PC-9 (cell line): ENCODE data around the gene RAET1L. TPM values are rescaled to one million over a fixed set of nuclear protein-coding genes. Genes with fewer than 3 reads are reported as not detected.

ENCODE experiments used
- BruUV-seq: library from RNA; stranded (reverse); fragments of 400-500 nt; replicated peaks from 2 replicates; lab custom pipeline; 2021; lab: Mats Ljungman, UMichigan
- CTCF ChIA-PET: fragments of 300-600 bp; sonication (Branson Sonifier 250); formaldehyde crosslinking; loops from one replicate; lab custom pipeline; 2022; ENCODE audit warnings: antibody characterized with exemption; lab: Charles Lee
- POLR2A ChIA-PET: fragments of 300-600 bp; sonication (Branson Sonifier 250); formaldehyde crosslinking; loops from one replicate; lab custom pipeline; 2022; ENCODE audit warnings: antibody characterized with exemption; ENCODE audit not compliant: unreplicated experiment; lab: Charles Lee
- DNase-seq, 2 experiments: peaks; one replicate each; pipeline versions ENCODE4 v3.0.0 to v3.0.0-alpha.2; 2015 to 2022; ENCODE audit warnings: mixed read lengths in 1 of 2
- H2AFZ ChIP-seq: fragments of 200-600 bp; sonication (generic); 2 replicates; pipeline ENCODE4 v1.8.1; 2017; ENCODE audit warnings: antibody characterized with exemption
- H3F3A ChIP-seq: fragments of 200-600 bp; sonication (generic); 2 replicates; pipeline ENCODE4 v1.8.1; 2017; ENCODE audit warnings: antibody characterized with exemption, mild to moderate bottlenecking, low read depth; ENCODE audit not compliant: insufficient read depth
- H3K27ac ChIP-seq: fragments of 200-600 bp; sonication (generic); 2 replicates; pipeline ENCODE4 v1.6.1; 2016; ENCODE audit warnings: mixed run types
- H3K27me3 ChIP-seq: fragments of 200-600 bp; sonication (generic); 2 replicates; pipeline ENCODE4 v1.6.1; 2016; ENCODE audit warnings: low read depth, mixed run types; ENCODE audit not compliant: insufficient read depth
- H3K36me3 ChIP-seq: fragments of 200-600 bp; sonication (generic); 2 replicates; pipeline ENCODE4 v1.6.1; 2016; ENCODE audit warnings: low read depth, mixed run types
- H3K4me1 ChIP-seq: fragments of 200-600 bp; sonication (generic); replicated peaks from 2 replicates; pipeline ENCODE4 v1.6.1; 2016; ENCODE audit warnings: mixed run types; ENCODE audit not compliant: insufficient read depth
- H3K4me2 ChIP-seq: fragments of 200-600 bp; sonication (generic); 2 replicates; pipeline ENCODE4 v1.6.1; 2017; ENCODE audit warnings: mixed run types
- H3K4me3 ChIP-seq: fragments of 200-600 bp; sonication (generic); 2 replicates; pipeline ENCODE4 v1.6.1; 2016; ENCODE audit warnings: mixed run types
- H3K79me2 ChIP-seq: fragments of 200-600 bp; sonication (generic); 2 replicates; pipeline ENCODE4 v1.6.1; 2017; ENCODE audit warnings: low read depth, mixed run types
- H3K9me2 ChIP-seq: fragments of 200-600 bp; sonication (generic); 2 replicates; pipeline ENCODE4 v1.8.1; 2017; ENCODE audit warnings: mild to moderate bottlenecking; ENCODE audit not compliant: insufficient read depth
- H3K9me3 ChIP-seq: fragments of 200-600 bp; sonication (generic); 2 replicates; pipeline ENCODE4 v1.8.1; 2016; ENCODE audit warnings: low read depth; ENCODE audit not compliant: insufficient read depth
- H4K20me1 ChIP-seq: fragments of 200-600 bp; sonication (generic); 2 replicates; pipeline ENCODE4 v1.8.1; 2017; ENCODE audit not compliant: insufficient read depth
- CTCF ChIP-seq: fragments of 200-600 bp; sonication (generic); conservative IDR thresholded peaks from 2 replicates; pipeline ENCODE4 v1.6.1; 2017; ENCODE audit warnings: mixed run types, antibody characterized with exemption, mild to moderate bottlenecking, moderate library complexity
- EZH2 ChIP-seq: fragments of 200-600 bp; sonication (generic); IDR thresholded peaks from 2 replicates; pipeline ENCODE4 v1.8.0; 2017; ENCODE audit warnings: antibody characterized with exemption, low read depth
- intact Hi-C: fragments of 100-400 bp; cut with micrococcal nuclease; formaldehyde crosslinking; loops from one replicate; pipeline ENCODE4 v1.10.0; 2022; ENCODE audit not compliant: unreplicated experiment
- total RNA-seq: library from RNA; stranded (reverse); gene quantifications from 2 replicates; pipeline ENCODE4 v1.2.3, GENCODE V29; 2021

RAET1L gene
- total RNA-seq, 1 experiment from 2014 or later = 1.2 TPM

- DNase-seq = no peak
- BruUV-seq = no TSS peak
- intact Hi-C loops = no loop called here
- H2AFZ ChIP-seq = no peak overlapping the region
- H3K27ac ChIP-seq = no peak overlapping the region
- no peaks in the 10 kb centered on the region for H3K79me2 ChIP-seq
- no peak overlapping the region for H3K4me3 ChIP-seq
- H3K4me1 ChIP-seq = no peaks in the 10 kb centered on the region; the same call in 1 of the 2 replicates
- H4K20me1 ChIP-seq = no peaks in the 10 kb centered on the region
- no peak overlapping the region for H3K4me2 ChIP-seq
- no peaks in the 10 kb centered on the region for H3K9me2 ChIP-seq
- H3K27me3 ChIP-seq = peaks cover 17% of the 10 kb centered on the region
- ChIA-PET CTCF (no interaction called here), POLR2A (no interaction called here)
- no peaks in the 10 kb centered on the region for H3K36me3 ChIP-seq
- TF ChIP-seq EZH2 (no peak), CTCF (no peak)
- H3F3A ChIP-seq = no peaks in the 10 kb centered on the region
- no peaks in the 10 kb centered on the region for H3K9me3 ChIP-seq
Observed at GRCh38 chr6:150048099-150048498, 22.8 kb upstream of the RAET1L start.

GRCh38 chr6:150046943-150047342, 21.6 kb upstream of the RAET1L start:
- Histone ChIP-seq H3K27me3 (peaks cover 5% of the 10 kb centered on the region), H3K27ac (no peak overlapping the region), H3K36me3 (no peaks in the 10 kb centered on the region), H4K20me1 (no peaks in the 10 kb centered on the region), H3K4me1 (no peaks in the 10 kb centered on the region; the same call in 1 of the 2 replicates), H3K79me2 (no peaks in the 10 kb centered on the region), H3K9me3 (no peaks in the 10 kb centered on the region), H3K9me2 (no peaks in the 10 kb centered on the region), H3K4me3 (no peak overlapping the region), H3K4me2 (no peak overlapping the region), H3F3A (no peaks in the 10 kb centered on the region), H2AFZ (no peak overlapping the region)
- intact Hi-C loops = no loop called here
- TF ChIP-seq CTCF (no peak), EZH2 (no peak)
- no peak for DNase-seq
- CTCF ChIA-PET = no interaction called here
- POLR2A ChIA-PET = no interaction called here
- no TSS peak for BruUV-seq

DNA sequence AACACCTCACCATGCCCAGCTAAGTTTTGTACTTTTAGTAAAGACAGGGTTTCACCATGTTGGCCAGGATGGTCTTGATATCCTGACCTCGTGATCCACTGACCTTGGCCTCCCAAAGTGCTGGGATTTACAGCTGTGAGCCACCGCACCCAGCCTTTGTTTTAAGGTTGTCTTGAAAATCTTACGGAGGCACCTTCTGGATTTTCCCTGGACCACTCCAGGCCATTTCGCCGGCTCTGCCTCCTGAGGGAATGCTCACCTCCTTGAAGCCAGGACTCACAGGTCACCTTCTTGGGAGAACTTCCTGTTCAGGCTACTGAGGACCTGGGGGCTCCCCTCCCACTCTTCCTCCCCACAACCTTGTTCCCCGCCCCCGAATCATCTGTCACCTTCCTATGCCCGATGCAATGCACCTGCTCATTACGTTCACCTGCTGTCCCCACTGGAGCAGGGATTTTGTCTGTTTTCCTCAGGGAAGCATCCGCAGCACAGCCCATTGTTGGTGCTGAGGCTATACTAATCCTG, 19.4 kb upstream of the RAET1L start:
- BruUV-seq = no TSS peak
- TF ChIP-seq EZH2 = no peak
- TF ChIP-seq CTCF = no peak
- no peak overlapping the region for H3K27ac ChIP-seq
- no peak overlapping the region for H3K4me2 ChIP-seq
- H3K9me3 ChIP-seq = no peaks in the 10 kb centered on the region
- H3K27me3 ChIP-seq = no peaks in the 10 kb centered on the region
- no peaks in the 10 kb centered on the region for H3K79me2 ChIP-seq
- no peaks in the 10 kb centered on the region for H3K36me3 ChIP-seq
- ChIA-PET POLR2A (no interaction called here), CTCF (no interaction called here)
- no peaks in the 10 kb centered on the region; the same call in 1 of the 2 replicates for H3K4me1 ChIP-seq
- H4K20me1 ChIP-seq = no peaks in the 10 kb centered on the region
- H3K4me3 ChIP-seq = no peak overlapping the region
- H3K9me2 ChIP-seq = no peaks in the 10 kb centered on the region
- H3F3A ChIP-seq = no peaks in the 10 kb centered on the region
- intact Hi-C loops = no loop called here
- H2AFZ ChIP-seq = no peak overlapping the region
- DNase-seq = no peak
